ENCODE data around the gene SBF2. TPM values are rescaled to one million over a fixed set of nuclear protein-coding genes. Genes with fewer than 3 reads are reported as not detected.

The SBF2 gene
- total RNA-seq, 4 donors from 2014 or later: 52.8 to 87.9 (median 62.4) TPM

DNA sequence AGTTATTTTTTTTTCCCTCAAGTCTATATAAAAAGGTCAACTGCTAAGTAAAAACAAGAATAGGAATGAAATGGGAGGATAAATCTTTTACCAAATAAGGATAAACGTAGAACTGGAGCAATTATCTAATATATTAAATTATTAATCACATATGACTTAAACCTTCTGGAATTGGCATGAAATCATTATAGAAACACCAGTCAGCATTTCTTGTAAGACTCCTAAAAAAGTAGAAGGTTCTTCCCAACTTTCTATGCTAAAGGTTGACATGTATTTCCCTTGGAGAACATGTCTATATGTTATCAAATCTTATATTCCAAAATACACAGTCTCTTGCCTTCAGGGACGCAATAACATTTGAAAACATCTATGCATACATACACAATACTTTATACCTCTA is 143.2 kb downstream of the SBF2 start:
- 88 to 94% methylated on average over 2 of the region's 2 CpGs for WGBS, 2 donors (ENCODE audit: low coverage in 1 of 2)
- H3K4me3 ChIP-seq: no peak overlapping the region
- no peaks in the 10 kb centered on the region for H3K9me3 ChIP-seq
- no peaks in the 10 kb centered on the region for H3K36me3 ChIP-seq
- no peak for ATAC-seq
- no peak overlapping the region for H3K27ac ChIP-seq
- no peaks in the 10 kb centered on the region for H3K4me1 ChIP-seq
- no peak for TF ChIP-seq POLR2AphosphoS5 (IDR thresholded peaks at IDR 0.05)
- no peak for TF ChIP-seq EP300 (IDR thresholded peaks at IDR 0.05)
- TF ChIP-seq, protein P1, sequence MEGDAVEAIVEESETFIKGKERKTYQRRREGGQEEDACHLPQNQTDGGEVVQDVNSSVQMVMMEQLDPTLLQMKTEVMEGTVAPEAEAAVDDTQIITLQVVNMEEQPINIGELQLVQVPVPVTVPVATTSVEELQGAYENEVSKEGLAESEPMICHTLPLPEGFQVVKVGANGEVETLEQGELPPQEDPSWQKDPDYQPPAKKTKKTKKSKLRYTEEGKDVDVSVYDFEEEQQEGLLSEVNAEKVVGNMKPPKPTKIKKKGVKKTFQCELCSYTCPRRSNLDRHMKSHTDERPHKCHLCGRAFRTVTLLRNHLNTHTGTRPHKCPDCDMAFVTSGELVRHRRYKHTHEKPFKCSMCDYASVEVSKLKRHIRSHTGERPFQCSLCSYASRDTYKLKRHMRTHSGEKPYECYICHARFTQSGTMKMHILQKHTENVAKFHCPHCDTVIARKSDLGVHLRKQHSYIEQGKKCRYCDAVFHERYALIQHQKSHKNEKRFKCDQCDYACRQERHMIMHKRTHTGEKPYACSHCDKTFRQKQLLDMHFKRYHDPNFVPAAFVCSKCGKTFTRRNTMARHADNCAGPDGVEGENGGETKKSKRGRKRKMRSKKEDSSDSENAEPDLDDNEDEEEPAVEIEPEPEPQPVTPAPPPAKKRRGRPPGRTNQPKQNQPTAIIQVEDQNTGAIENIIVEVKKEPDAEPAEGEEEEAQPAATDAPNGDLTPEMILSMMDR (IDR thresholded peaks at IDR 0.05): no peak
- no peak for TF ChIP-seq POLR2A (IDR thresholded peaks at IDR 0.05)
- H3K27me3 ChIP-seq: no peaks in the 10 kb centered on the region

DNA sequence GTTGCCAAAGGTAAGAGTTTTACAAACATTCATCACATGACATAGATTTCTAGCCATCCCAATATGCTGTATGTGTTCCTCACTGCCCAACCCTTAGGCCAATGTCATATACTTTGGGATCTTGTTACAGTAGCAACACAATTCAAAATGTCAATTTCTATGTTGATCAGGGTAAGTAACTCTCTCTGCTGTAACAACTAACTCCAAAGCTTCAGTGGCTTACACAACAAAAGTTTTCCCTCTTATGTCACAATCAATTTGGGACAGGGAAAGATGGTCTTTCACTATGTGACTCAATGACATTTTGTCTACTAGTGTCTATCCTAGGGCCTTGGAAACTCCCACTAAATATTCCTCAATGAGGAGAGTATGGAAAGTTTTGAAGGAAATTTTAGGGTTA is 144.5 kb downstream of the SBF2 start:
- Histone ChIP-seq H3K4me1 (peaks cover 0 to 5% (median 0%) of the 10 kb centered on the region in 3 donors), H3K27me3 (no peaks in the 10 kb centered on the region), H3K36me3 (no peaks in the 10 kb centered on the region), H3K4me3 (no peak overlapping the region), H3K27ac (no peak overlapping the region), H3K9me3 (no peaks in the 10 kb centered on the region)
- ATAC-seq: no peak
- TF ChIP-seq, protein P1 (IDR thresholded peaks at IDR 0.05): no peak
- TF ChIP-seq POLR2AphosphoS5 (IDR thresholded peaks at IDR 0.05): no peak
- no peak for TF ChIP-seq EP300 (IDR thresholded peaks at IDR 0.05)
- no peak for TF ChIP-seq POLR2A (IDR thresholded peaks at IDR 0.05)

DNA sequence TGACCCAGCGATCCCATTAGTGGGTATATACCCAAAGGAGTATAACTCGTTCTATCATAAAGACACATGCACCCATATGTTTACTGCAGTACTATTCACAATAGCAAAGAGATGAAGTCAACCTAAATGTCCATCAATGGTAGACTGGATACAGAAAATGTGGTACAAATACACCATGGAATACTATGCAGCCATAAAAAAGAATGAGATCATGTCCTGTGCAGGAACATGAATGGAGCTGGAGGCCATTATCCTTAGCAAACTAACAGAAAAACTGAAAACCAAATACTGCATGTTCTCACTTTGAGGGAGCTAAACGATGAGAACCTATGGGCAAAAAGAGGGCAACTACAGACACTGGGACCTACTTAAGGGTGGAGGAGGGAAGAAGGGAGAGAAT is 146.8 kb downstream of the SBF2 start:
- H3K4me3 ChIP-seq: no peak overlapping the region
- no peaks in the 10 kb centered on the region for H3K27me3 ChIP-seq
- H3K9me3 ChIP-seq: no peaks in the 10 kb centered on the region
- 96 to 97% methylated on average over 3 of the region's 3 CpGs for WGBS, 2 donors (ENCODE audit: low coverage in 1 of 2)
- no peaks in the 10 kb centered on the region for H3K36me3 ChIP-seq
- no peak for ATAC-seq
- H3K27ac ChIP-seq: no peak overlapping the region
- TF ChIP-seq POLR2AphosphoS5 (IDR thresholded peaks at IDR 0.05) (no peak), EP300 (IDR thresholded peaks at IDR 0.05) (no peak), POLR2A (IDR thresholded peaks at IDR 0.05) (no peak)
- TF ChIP-seq, protein P1 (IDR thresholded peaks at IDR 0.05): no peak
- peaks cover 0 to 5% (median 0%) of the 10 kb centered on the region in 3 donors for H3K4me1 ChIP-seq

DNA sequence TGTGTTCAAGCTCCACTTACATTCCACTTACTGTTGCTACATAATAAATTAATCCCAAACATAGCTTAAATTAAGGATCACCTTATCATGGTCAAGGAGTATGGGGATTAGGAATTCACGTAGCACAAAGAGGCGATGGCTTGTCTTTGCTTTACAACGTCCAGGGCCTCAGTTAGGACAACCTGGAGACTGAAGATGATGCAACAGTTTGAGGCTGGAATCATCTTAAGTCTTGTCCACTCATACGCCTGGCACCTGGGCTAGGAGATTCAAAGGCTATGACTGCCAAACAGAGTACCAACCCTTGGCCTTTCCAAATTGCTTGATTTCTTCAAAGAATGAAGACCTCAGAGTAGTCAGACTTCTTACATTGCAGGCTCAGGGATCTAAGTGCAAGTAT is 149.1 kb downstream of the SBF2 start:
- TF ChIP-seq, protein P1 (IDR thresholded peaks at IDR 0.05): no peak
- TF ChIP-seq POLR2A (IDR thresholded peaks at IDR 0.05) (no peak), POLR2AphosphoS5 (IDR thresholded peaks at IDR 0.05) (no peak), EP300 (IDR thresholded peaks at IDR 0.05) (no peak)
- no peaks in the 10 kb centered on the region for H3K36me3 ChIP-seq
- H3K27ac ChIP-seq: no peak overlapping the region
- no peak overlapping the region for H3K4me3 ChIP-seq
- peaks cover 0 to 19% (median 2%) of the 10 kb centered on the region in 3 donors for H3K4me1 ChIP-seq
- no peaks in the 10 kb centered on the region for H3K9me3 ChIP-seq
- 80 to 100% methylated on average over 1 to 2 of the region's 4 CpGs for WGBS, 2 donors (ENCODE audit: low coverage in 1 of 2)
- no peak for ATAC-seq
- H3K27me3 ChIP-seq: no peaks in the 10 kb centered on the region

DNA sequence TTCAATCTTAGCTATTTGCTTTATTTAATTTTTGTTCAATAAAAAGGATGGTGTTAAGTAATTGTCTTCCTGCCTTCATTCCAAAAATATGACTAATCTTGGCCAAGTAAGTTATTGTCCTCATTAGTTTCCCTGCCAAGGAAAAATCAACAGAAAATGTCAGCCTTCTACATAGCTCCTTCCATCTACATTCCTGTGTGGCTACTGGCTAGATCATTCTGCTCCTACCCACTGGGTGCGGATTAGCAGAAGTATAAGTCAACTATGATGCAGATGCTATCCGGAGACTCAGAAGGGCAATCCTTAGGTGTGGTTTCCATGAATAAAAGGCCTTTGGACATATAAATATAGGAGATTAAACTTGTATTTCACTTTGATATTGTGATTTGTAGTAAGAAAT is 154.4 kb downstream of the SBF2 start:
- Histone ChIP-seq H3K27me3 (no peaks in the 10 kb centered on the region), H3K36me3 (no peaks in the 10 kb centered on the region), H3K9me3 (no peaks in the 10 kb centered on the region), H3K4me3 (no peak overlapping the region), H3K4me1 (peaks cover 0 to 23% (median 2%) of the 10 kb centered on the region in 3 donors), H3K27ac (no peak overlapping the region)
- 26 to 30% methylated on average over 2 of the region's 2 CpGs for WGBS, 2 donors (ENCODE audit: low coverage in 1 of 2)
- TF ChIP-seq EP300 (IDR thresholded peaks at IDR 0.05) (no peak), POLR2AphosphoS5 (IDR thresholded peaks at IDR 0.05) (no peak)
- no peak for ATAC-seq

All from gastroesophageal sphincter (tissue), 4 donors.